GM19467 (cell line): Measurements from ENCODE around the gene SLC1A6.
"Not testable (repeated sequence)": the region's sequence is repeated elsewhere in the genome, so short reads cannot be mapped to it uniquely, and the experiment has no call there.

ENCODE experiments used
- ATAC-seq: cut with Tn5 transposase; IDR thresholded peaks from one replicate; pipeline ENCODE4 v1.9.1; 2021; ENCODE audit warnings: mild to moderate bottlenecking, moderate library complexity; ENCODE audit not compliant: unreplicated experiment

SLC1A6 gene

GRCh38 chr19:14959263-14959662 lies 20.4 kb downstream of the SLC1A6 start:
- no peak for ATAC-seq

GRCh38 chr19:14957464-14957863 lies 22.2 kb downstream of the SLC1A6 start:
- no peak for ATAC-seq

GRCh38 chr19:14954071-14954655 lies 25.5 kb downstream of the SLC1A6 start:
- no peak for ATAC-seq

- no peak for ATAC-seq
Measured at GRCh38 chr19:14952767-14953166, 26.9 kb downstream of the SLC1A6 start.

GRCh38 chr19:14950421-14950820 lies 29.2 kb downstream of the SLC1A6 start:
- ATAC-seq, result no peak

- no peak for ATAC-seq
Measured at GRCh38 chr19:14949876-14950275, 29.8 kb downstream of the SLC1A6 start.

- not testable (repeated sequence) for ATAC-seq
Measured at GRCh38 chr19:14949413-14949812, 30.3 kb downstream of the SLC1A6 start.

- ATAC-seq, result no peak
Measured at GRCh38 chr19:14944456-14944855, 35.2 kb downstream of the SLC1A6 start.

- no peak for ATAC-seq
Measured at GRCh38 chr19:14943601-14944000, 36.1 kb downstream of the SLC1A6 start.

- no peak for ATAC-seq
Measured at GRCh38 chr19:14941189-14941588, 38.5 kb downstream of the SLC1A6 start, which contains the start of gene OR7C2. OR7C2 (plus strand) TSS chr19:14941489; CDS start chr19:14941489, 0 bp downstream.

- ATAC-seq, result no peak
Measured at GRCh38 chr19:14940266-14940665, 39.4 kb downstream of the SLC1A6 start.

- ATAC-seq, result no peak
Measured at GRCh38 chr19:14933506-14933905, 46.2 kb downstream of the SLC1A6 start.

GRCh38 chr19:14916848-14917247 lies 62.8 kb downstream of the SLC1A6 start:
- no peak for ATAC-seq

- ATAC-seq, result no peak
Measured at GRCh38 chr19:14915116-14915515, 64.5 kb downstream of the SLC1A6 start.

- no peak for ATAC-seq
Measured at GRCh38 chr19:14906711-14907110, 73.0 kb downstream of the SLC1A6 start.

GRCh38 chr19:14901675-14902260 lies 77.9 kb downstream of the SLC1A6 start:
- no peak for ATAC-seq
